Frontal cortex (tissue), 4 donors: Measurements from ENCODE around the gene NR5A2. TPM values are rescaled to one million over a fixed set of nuclear protein-coding genes. Genes with fewer than 3 reads are reported as not detected.

ENCODE experiments used
- DNase-seq, 2 donors: peaks; one replicate each; pipeline ENCODE4 v3.0.0; 2012; ENCODE audit warnings: low spot score in 2 of 2
- FAIRE-seq: peaks from 2 replicates; lab custom pipeline; 2012; peaks lifted over from hg19 to GRCh38; lab: Jason Lieb, UNC
- small RNA-seq: library from RNA; depleted of rRNA; stranded (forward); fragments of <200 nt; gene quantifications from one replicate; pipeline ENCODE3, GENCODE V24; 2014
- total RNA-seq: library from RNA; depleted of rRNA; stranded (reverse); fragments of >200 nt; gene quantifications from one replicate; pipeline ENCODE4 v1.2.3, GENCODE V29; 2014
- donor health status: control.
- donor health status: control.
- donor health status: control.

Gene NR5A2
- total RNA-seq, 1 donor from 2014 or later, result under 0.01 TPM

DNA sequence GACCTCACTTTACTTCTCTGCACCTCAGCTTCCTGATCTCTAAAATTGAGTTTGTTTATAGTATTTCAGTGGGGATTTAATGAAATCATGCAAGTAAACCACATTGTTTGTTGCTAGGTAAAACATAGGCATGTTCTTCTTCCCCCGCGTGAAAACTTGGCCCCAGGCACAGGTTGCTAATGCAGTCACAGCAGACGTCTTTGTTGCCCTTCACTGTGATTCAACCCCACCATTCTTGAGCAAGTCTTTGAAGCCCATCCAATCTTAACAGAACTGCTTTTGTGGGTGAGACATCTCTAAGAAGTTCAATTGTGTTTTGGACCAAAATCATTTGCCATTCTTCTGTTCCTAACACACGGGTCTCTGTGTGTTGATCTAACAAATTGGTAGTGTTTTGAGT, 196.8 kb downstream of the NR5A2 start:
- FAIRE-seq, result no peak

GRCh38 chr1:200226268-200226968, 198.9 kb downstream of the NR5A2 start:
- no peak for DNase-seq
- FAIRE-seq, result no peak

More for the DNA sequence above, 196.8 kb downstream of the NR5A2 start:
- DNase-seq, result no peak

DNA sequence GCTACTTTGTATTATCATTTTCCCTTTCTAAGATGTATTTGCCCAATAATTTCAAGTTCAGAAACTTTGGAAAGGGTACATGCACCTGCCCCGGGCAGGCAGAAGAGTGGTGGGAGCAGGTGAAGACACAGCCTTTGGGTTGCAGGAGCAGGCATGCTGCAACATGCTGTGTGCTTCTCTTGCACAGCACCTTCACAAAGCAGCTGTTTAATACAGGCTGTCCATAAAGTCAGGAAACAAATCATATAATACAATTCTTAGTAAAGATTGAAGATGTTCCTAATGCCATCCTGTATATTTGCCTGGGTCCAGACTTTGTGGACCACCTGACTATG, 199.4 kb downstream of the NR5A2 start:
- DNase-seq (no peak), FAIRE-seq (no peak)

Small RNAs within 50 kb of the gene (small RNA-seq; reads per million reads assigned to genes)
- gene RNU6-570P (not detected), gene RNU6-609P (not detected), gene RNU6-716P (not detected)
